Activated T-cell treated with anti-CD3 and anti-CD28 coated beads for 1 hour (primary cell): ENCODE results near the gene RNASE12.
"Not testable (repeated sequence)": the region's sequence is repeated elsewhere in the genome, so short reads cannot be mapped to it uniquely, and the experiment has no call there.

Experiments used
- DNase-seq: peaks from one replicate; pipeline ENCODE4 v3.0.0-alpha.2; 2020; ENCODE audit warnings: low read depth

Gene RNASE12, protein sequence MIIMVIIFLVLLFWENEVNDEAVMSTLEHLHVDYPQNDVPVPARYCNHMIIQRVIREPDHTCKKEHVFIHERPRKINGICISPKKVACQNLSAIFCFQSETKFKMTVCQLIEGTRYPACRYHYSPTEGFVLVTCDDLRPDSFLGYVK

DNA sequence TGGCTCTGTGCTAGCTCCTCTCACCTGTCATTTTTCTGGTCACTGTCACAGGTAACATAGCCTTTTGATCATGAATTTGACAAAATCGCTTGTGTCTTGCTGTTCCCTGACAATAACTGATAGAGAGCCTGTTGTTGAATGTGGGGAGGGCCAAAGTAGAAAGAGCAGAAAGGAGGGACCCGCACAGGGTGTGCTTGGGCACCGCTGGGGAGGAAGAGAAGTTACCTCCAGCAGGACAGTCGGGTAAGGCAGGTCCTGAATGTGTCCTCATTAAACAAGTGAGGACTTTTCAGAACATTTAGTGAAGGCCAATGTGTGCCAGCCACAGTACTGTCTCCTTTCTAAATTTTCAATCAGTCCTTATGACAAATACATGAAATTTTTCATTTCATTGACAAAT, at the start of gene RNASE12:
TSS of gene RNASE12 (minus strand) at position 142 of the 400 bp plus-strand sequence. CDS start 653 bp downstream, outside the sequence.
- no peak for DNase-seq

DNA sequence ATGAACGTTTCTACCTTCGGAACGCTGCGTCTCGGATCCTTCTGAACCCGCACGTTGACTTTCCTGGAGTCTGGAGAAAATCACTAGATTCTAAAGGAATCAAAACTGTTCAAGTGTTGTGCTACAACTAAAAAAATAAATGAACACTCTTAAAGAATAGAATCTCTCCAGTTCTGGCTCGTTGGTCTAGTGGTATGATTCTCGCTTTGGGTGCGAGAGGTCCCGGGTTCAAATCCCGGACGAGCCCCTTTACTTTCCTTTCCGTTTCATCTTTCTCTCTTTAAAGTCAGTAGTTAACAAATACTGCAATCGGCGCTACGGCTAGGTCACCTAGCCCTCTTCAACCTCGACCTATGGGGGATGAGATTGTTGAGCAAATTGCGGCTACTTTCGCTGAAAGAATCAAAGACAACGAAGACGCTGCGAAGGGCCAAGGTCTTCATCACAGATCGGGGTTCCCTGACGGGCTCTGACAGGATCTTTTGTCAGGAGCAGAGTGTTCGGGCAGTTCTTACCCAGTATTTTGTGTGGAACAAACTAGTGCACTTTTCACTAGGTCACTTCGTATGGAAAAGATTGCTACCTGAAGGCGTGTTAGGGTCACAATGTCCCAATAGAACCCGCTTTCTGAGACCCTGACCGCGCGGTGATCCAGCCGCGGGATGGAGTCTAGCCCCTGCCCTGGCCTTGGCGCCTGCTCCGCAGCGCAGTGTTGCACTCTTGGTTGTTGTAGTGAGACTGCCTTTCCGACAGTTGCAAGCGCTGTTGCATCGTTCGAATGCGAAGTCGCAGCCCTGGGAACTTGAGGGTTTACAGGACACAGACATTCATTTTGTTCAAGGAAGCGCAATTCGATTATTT, 41.9 kb upstream of the RNASE12 start:
- DNase-seq, result peak; percentile 26

DNA sequence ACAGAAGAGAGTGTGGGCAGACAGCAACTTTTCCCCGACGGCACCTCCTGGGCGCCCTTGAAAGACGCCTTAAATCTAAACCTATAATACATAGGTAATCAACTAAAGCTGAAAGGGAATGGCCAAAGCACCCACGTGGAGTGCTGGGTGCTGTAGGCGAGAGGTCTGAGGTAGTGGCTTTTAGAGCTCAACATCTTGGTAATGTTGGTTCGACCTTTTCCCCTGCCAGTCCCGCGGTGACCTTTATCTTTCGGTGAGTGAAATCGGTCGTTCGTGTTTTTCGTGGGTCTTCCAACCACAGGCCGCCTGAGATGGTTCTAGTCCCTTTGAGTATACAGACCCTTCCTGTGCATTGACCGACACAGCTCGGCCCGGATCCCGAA, 41.3 kb upstream of the RNASE12 start:
- DNase-seq, result no peak

DNA sequence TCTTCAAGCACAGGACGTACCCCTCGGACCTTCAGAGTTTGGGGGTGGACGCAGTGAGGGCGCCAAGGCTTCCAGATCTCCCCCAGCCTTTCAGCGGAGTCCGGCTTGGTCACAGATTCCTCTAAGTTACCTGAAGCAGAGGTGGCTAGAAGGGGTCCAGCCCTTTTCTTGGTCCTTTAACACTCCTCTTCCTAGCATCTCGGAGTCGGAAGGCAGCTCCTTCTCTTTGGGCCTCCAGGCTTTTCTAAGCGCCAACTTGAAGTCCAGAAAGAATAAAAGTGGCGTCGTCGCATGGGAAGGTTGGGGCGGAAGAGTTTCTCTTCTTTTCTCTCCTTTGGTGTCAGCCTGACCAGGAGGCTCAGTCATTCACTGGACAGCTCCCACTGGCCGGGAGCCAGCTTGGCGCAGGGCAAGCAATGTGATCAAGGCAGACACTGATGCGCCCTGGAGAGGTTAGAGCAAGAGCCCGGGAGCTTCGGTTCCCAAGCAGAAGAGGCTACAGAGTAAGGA, 40.8 kb upstream of the RNASE12 start:
- no peak for DNase-seq

DNA sequence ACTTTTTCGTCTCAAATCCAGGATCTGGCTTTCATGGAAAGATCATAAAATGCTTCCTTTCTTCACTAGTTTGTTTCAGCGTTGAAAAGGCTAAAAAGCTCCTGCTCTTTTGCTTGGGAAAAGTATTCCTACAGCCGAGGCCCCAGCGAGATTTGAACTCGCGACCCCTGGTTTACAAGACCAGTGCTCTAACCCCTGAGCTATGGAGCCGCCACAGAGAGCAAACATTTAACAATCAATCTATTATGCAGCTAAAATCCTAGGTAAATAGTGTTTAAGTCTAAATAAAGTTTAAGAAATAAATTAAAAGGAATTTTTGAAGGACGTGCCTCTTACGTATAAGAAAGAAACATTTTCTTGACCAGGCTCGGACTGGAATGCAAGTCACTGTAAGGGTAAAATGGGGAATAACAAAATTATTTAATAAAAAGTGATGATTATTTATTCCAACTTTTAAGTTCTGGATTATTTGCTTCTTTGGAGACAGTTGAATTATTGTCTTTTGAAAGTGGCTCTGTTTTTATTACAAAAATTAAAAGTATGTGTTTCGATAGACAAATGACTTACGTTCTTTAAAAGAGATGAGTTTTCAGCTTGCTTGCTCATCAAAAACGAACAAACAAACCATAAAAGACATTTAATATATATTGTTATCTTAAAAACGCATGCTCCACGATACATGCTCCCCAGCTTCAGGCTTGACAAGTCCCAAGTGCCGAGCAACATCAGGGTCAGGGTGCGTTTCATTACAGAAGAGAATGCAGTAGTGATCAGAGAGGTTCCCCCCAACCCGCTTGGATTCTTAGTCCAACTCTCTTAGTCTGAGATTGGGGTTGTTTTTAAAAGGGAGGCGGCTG, 40.1 kb upstream of the RNASE12 start:
- DNase-seq, result peak; percentile 35

DNA sequence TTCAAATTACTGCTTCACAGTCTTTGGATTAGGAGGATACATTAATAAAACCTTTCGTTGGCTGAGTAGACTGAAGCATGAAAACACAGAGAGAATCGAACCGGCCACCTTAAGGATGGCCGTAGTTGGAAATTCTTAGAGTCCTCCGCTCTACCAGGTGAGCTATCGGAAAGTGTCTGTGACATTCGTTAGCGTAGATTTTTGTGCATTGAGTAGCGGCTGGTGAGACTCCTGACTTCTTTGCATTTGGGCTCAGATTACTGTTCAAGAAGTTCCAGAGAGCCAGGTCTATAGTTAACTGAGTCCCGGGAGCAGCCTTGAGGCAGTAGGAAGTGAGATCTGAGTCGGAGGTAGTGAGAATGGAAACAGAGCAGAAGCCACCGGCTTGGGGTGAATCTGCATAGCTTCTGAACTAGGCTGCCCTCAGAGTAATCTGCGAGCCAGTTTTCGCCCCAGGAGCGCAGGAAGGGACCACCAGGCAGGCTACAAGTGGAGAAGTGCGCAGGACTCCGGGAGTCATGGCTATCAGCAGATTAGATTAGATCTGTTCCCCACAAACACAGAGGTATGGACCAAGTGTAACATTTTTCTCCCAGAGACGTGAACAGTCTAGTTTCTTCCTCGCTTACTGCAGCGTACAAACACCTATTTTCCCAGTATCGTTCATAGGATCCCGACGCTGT, 39.3 kb upstream of the RNASE12 start:
- no peak for DNase-seq

DNA sequence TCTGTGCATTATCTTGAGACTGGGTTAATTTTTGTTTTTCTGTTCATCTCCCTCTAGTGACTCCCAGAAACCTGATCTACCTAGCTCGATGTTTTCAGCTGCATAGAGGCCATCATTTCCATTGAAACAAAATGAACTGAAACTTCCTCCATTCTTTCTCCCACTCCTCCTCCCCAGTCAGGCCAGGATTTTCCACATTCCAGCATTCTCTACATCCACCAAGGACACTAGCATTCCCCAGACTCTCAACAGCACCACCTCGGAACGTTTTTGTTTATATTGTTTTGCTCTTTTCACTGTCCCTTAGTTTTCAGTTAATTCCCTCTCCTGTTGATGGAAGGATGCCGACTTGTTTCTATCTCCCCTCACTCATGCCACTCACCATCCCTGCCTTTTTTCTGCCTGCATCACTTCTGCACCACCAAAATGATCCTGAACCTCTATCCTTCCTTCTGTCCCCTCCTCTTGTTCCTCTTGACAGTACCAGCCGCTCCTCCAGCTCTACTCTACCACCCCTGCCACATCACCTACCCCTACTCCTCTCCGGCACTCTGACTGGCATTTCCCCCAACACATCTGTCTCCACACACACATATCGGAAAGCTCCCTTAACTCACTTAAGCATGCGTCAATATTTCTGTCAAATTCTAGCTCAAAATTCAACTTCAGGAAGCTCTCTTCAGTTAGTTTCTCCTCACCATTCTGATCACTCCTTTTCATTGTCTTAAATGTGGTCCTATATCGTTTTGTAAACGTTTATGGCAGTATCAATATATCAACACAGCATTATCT, 37.1 kb upstream of the RNASE12 start:
- DNase-seq, result no peak

DNA sequence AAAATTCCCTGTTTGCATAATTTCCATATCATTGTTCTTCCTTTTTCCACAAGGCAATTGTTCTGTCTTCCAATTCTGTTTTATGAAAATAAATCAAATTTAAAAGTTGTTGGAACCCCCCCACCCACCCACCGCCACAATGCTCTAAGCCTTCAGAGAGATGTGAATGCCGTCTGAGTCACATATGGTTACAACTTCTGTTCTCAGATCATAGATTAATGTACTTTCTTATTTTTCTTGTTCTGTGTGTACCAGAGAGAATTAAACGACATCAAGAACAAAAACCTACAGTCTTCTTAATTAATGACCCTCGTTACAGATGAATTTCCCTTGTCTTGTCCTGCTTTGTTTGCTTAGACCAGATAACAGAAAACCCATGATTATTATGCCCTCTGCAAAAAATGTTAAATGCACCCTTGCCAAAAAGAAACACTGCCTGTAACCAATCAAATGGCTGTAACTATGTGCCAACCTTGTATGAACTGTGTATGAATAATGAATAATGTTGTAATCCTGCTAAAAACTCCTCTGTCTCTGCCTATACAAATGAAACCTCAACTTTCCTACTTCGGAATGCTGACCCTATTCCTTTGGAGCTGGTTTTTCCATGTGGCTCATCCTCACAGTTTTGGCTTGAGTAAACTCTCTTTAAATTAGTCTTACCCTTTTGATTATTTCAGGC, 36.3 kb upstream of the RNASE12 start:
- DNase-seq, result no peak

DNA sequence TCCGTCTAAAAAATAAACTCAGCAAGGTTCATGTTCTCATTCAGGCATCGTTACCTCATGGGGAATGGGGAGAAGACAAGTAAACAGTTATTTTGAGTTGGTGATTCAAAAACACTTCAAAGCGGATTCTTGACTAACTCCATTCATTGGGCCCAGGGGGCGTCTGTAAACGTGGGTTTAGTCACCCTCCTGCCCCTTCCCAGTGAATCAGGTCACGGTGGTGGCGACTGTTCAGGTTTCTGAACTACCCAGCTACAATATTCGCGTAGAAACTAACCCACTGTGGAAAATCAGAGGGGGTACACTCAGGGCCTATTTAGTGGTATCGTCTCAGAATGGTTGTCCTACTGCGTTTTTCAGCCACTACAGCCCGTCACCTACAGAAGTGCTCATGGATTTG, 35.1 kb upstream of the RNASE12 start:
- no peak for DNase-seq

DNA sequence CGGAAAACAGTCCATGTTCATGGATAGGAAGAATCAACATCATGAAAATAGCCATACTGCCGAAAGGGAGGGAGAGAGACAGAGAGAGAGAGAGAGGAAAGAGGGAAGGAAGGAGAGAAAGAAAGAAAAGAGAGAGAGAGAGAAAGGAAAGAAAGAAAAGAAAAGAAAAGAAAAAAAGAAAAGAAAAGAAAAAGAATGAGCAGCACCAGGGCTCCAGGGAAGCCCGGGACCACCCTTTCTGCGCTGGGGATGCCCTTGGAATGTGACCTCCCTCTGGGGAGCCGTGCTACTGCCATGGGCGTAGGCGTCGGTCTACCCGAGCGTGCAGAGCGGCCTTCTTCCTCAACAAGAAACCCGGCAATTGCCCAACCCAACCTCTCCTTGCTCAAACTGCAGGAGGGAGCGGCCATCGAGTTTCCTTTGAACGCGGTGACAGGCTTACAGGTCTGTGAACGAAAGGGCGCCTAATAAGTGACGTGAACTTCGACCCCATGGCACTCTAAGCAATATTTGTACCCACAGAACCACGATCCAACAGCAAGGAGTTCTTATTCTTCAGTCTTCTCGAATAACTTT, 33.4 kb upstream of the RNASE12 start:
- DNase-seq, result peak; percentile 16

DNA sequence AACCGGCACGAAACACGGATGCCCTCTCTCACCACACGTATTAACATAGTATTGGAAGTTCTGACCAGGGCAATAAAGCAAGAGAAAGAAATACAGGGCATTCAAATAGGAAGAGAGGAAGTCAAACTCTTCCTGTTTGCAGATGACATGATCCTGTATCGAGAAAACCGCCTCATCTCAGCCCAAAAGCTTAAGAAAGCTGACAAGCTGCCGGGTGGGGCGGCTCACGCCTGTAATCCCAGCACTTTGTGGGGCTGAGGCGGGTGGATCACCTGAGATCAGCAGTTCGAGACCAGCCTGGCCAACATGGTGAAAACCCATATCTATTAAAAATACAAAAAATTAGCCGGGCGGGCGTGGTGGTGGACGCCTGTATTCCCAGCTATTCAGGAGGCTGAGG, 32.6 kb upstream of the RNASE12 start:
- no peak for DNase-seq

DNA sequence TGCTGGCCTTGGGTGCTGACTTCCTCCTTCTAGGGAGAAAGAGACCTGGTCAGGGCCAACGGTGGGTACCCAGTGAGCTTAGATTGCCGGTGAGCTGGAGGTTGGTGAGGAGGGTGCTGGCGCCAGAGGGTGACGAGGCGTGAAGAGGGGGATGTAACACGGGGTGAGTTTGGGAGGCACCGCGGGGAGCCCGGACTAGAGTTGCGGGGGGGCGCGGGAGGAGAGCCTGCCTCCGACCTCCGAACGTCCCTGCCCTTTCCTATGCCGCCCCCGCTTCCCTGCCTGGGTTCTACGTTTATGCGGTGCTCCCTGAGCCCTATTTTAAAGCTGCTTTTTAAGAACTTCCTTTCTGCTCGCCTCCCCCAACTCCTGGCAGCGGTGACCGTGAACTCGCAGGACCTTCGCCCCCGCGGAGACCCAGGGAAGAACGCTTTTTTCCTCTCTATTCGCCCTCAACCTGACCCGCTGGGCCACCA, 31.7 kb upstream of the RNASE12 start:
- DNase-seq, result no peak

DNA sequence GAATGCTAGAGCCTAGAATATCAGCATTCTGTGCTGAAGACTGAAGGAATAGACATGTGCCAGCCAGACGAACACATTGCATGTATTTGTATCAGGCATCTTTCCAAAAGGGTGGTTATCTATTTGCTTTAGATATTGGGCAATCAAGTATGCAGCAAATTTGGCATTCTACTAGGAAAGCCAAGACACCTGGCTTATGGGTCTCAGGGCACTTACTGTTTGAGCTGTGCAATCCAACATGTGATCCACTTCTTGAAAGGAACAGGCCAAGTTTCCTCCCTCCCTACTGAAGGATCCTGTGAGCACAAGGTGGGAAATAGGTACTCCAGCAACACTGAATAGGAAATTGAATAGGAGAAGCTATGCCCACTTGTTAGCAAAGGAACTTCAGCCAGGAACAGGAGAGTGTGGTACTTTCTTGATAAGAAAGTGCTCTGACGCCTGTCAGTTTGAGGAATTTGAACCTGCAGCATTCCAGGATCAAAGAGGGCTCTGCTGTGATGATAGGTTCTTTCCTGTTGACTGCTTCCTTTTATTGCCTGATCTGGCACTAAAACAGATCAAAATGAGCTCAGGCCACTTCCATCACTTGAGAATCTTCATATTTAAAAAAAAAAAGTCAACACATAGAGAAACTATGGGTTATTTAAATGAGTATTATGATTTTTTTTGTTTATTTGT, 29.8 kb upstream of the RNASE12 start:
- DNase-seq, result no peak

DNA sequence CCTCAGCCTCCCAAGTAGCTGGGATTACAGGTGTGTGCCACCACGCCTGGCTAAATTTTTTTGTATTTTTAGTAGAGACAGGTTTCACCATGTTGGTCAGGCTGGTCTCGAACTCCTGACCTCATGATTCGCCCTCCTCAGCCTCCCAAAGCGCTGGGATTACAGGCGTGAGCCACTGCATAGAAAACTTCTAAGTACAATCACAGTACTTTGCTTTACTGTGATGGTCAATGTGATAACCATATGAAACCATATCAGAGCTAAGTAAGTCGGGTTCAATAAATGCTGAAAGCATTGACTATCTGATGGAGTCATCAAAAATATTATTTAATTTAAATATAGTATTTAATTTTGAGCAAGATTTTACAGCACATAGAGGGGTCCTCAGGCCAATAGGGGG, 28.5 kb upstream of the RNASE12 start:
- not testable (repeated sequence) for DNase-seq

DNA sequence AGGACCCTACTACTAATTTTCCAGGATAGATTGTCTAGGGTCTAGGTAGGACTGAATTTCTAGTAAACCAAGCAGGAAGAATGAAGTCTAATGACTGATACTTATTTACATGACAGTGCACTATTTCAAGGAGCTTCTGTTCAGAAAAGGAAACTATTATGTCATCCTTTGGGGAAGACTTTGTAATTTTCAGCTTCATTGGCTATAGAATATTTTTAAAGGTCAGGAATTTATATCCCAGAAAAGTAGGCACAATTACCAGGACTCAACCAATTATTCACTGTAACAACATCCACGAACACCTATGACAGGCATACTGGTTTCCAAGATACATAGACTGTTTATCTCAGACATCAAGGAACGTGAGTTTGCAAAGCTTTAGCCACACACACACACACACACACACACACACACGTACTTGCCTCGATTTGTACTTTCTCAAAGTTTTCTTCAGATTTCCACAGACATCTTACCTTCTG, 27.1 kb upstream of the RNASE12 start:
- no peak for DNase-seq

DNA sequence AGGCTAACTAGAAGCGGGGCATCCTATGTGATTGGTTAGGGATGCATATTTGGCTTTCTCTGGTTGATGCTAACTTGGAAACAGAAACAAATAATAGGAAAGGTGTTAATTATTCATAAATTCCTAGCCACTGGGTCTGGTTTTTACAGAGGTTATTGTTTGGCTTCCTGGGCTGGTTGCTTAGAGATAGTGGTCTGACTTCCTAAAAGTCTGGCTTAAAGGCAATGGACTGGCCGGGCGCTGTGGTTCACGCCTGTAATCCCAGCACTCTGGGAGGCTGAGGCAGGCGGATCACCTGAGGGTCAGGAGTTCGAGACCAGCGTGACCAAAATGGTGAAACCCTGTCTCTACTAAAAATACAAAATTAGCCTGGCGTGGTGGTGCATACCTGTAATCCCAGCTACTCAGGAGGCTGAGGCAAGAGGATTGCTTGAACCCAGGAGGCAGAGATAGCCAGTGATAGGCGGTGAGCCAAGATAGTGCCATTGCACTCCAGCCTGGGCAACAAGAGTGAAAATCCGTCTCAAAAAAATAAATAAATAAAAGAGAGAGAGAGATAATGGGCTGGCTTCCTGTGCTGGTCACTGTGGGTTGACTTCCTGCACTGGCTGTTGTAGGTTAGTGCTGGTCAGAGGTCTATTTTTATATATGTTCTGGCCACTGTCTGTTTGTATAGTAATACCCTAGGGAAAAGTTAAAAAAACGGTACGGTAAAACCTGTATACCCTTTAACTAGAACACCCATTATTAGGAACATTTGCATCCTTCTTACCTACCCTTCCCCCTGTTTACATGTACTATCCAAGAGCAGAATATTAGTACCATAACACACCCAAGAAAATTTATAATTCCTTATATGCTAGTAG, 26.2 kb upstream of the RNASE12 start:
- no peak for DNase-seq

DNA sequence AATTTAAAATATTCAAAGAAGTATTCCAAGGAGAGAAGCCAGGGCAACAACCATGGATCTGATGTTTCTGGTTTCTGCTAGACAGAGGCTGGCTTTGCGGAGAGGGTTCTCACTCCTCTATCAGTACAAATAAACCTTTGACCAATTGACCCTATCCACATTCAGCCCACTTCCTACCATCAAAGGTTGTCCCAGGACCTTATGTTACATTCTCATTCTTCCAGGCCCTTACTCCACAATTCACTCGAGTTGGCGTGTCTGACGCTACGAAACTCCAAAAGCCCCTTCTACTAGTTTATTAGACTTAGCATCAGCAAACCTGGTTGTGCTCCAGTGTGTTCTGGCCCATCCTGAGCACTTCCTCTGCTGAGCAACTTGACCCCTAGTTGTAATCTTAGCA, 24.8 kb upstream of the RNASE12 start:
- no peak for DNase-seq
